Endothelial cell of umbilical vein (primary cell): Measurements from ENCODE around the gene HNRNPM. TPM values are rescaled to one million over a fixed set of nuclear protein-coding genes. Genes with fewer than 3 reads are reported as not detected.

Experiments used
- BruUV-seq: library from RNA; stranded (reverse); fragments of 400-500 nt; replicated peaks from 2 replicates; lab custom pipeline; 2021; lab: Mats Ljungman, UMichigan
- CTCF ChIA-PET: fragments of 300-600, 350-600 bp; sonication (Branson Sonifier 250); formaldehyde crosslinking; loops from one replicate; lab custom pipeline; 2021; ENCODE audit warnings: antibody characterized with exemption, inconsistent platforms; lab: Charles Lee
- POLR2A ChIA-PET: fragments of 300-600, 350-600 bp; sonication (Branson Sonifier 250); formaldehyde crosslinking; loops from one replicate; lab custom pipeline; 2021; ENCODE audit warnings: antibody characterized with exemption, inconsistent platforms; lab: Charles Lee
- DNase-seq: peaks from one replicate; pipeline ENCODE4 v3.0.0-alpha.2; 2011; ENCODE audit warnings: low read depth, low spot score
- FAIRE-seq: peaks from 2 replicates; lab custom pipeline; 2011; peaks lifted over from hg19 to GRCh38; lab: Jason Lieb, UNC
- H2AFZ ChIP-seq: 2 replicates; pipeline ENCODE4 v1.6.0; 2012; ENCODE audit warnings: low read depth, low read length, control low read depth, inconsistent platforms
- H3K27ac ChIP-seq: 2 replicates; pipeline ENCODE4 v1.5.1; 2011; ENCODE audit warnings: low read depth, mild to moderate bottlenecking, control low read depth, low read length, moderate library complexity; ENCODE audit not compliant: insufficient read depth
- H3K27me3 ChIP-seq, 2 experiments: 2 replicates each; pipeline versions ENCODE4 v1.6.0 to v1.6.1; 2011; ENCODE audit warnings: low read length in 2 of 2, mixed read lengths in 1 of 2; ENCODE audit not compliant: control insufficient read depth in 2 of 2, insufficient read depth in 2 of 2
- H3K36me3 ChIP-seq, 2 experiments: 2 replicates in 1 of 2; 3 replicates in 1 of 2; pipeline ENCODE4 v1.5.1; 2011; ENCODE audit warnings: low read length in 2 of 2, mild to moderate bottlenecking in 1 of 2, moderate library complexity in 1 of 2; ENCODE audit not compliant: control insufficient read depth in 2 of 2, insufficient read depth in 2 of 2; ENCODE audit errors: extremely low read depth in 1 of 2
- H3K4me1 ChIP-seq: 3 replicates; pipeline ENCODE4 v1.5.1; 2011; ENCODE audit warnings: mild to moderate bottlenecking, low read length; ENCODE audit not compliant: control insufficient read depth, insufficient read depth; ENCODE audit errors: extremely low read depth
- H3K4me2 ChIP-seq: 2 replicates; pipeline ENCODE4 v1.6.1; 2011; ENCODE audit warnings: low read length, control low read depth, mixed read lengths; ENCODE audit not compliant: insufficient read depth
- H3K4me3 ChIP-seq, 3 experiments: fragments of 200-600 bp in 1 of 3; sonication (generic), shearing (Covaris generic) in 1 of 3; replicated peaks in 1 of 3; 2 replicates each; pipeline ENCODE4 v1.5.1; 2011 to 2016; ENCODE audit warnings: control low read depth in 3 of 3, low read length in 3 of 3, mild to moderate bottlenecking in 2 of 3, inconsistent platforms in 1 of 3, low read depth in 1 of 3, moderate library complexity in 1 of 3; ENCODE audit not compliant: insufficient read depth in 1 of 3
- H3K79me2 ChIP-seq: 2 replicates; pipeline ENCODE4 v1.6.0; 2012; ENCODE audit warnings: low read length, inconsistent platforms; ENCODE audit not compliant: control insufficient read depth, insufficient read depth
- H3K9ac ChIP-seq: replicated peaks from 2 replicates; pipeline ENCODE3; 2011; ENCODE audit warnings: low read length, control low read depth; ENCODE audit not compliant: insufficient read depth; ENCODE audit errors: extremely low read depth
- H3K9me1 ChIP-seq: replicated peaks from 3 replicates; pipeline ENCODE4 v1.6.0; 2011; ENCODE audit warnings: mild to moderate bottlenecking, low read length; ENCODE audit not compliant: control insufficient read depth, insufficient read depth; ENCODE audit errors: extremely low read depth
- H3K9me3 ChIP-seq: replicated peaks from 2 replicates; pipeline ENCODE4 v1.5.1; 2012; ENCODE audit warnings: low read length, inconsistent platforms; ENCODE audit not compliant: control insufficient read depth, insufficient read depth
- H4K20me1 ChIP-seq: replicated peaks from 2 replicates; pipeline ENCODE3; 2011; ENCODE audit warnings: mild to moderate bottlenecking, low read length; ENCODE audit not compliant: control insufficient read depth, insufficient read depth; ENCODE audit errors: extremely low read depth
- EZH2 ChIP-seq: IDR thresholded peaks from 2 replicates; pipeline ENCODE4 v1.6.1; 2012; ENCODE audit warnings: borderline replicate concordance, low read depth, mild to moderate bottlenecking, moderate library complexity, low read length, inconsistent platforms; ENCODE audit not compliant: severe bottlenecking
- FOS ChIP-seq: IDR thresholded peaks from 2 replicates; pipeline ENCODE4 v1.6.1; 2011; ENCODE audit warnings: mild to moderate bottlenecking, low read length, moderate library complexity, borderline replicate concordance; ENCODE audit not compliant: insufficient read depth
- GATA2 ChIP-seq: IDR thresholded peaks from 2 replicates; pipeline ENCODE4 v1.7.0; 2011; ENCODE audit warnings: low read depth, mild to moderate bottlenecking, moderate library complexity, mixed read lengths, low read length; ENCODE audit not compliant: insufficient read length, insufficient read depth
- JUN ChIP-seq: IDR thresholded peaks from 2 replicates; pipeline ENCODE4 v1.6.1; 2011; ENCODE audit warnings: borderline replicate concordance, low read depth; ENCODE audit not compliant: insufficient read length, insufficient read depth
- MYC ChIP-seq: IDR thresholded peaks from one replicate; pipeline ENCODE4 v1.6.1; 2011; ENCODE audit warnings: mild to moderate bottlenecking, low read depth, low read length
- POLR2A ChIP-seq: IDR thresholded peaks from 2 replicates; pipeline ENCODE4 v1.6.1; 2012; ENCODE audit warnings: low read depth, mild to moderate bottlenecking, control low read depth, low read length
- POLR2AphosphoS5 ChIP-seq: IDR thresholded peaks from 2 replicates; pipeline ENCODE4 v1.6.1; 2012; ENCODE audit warnings: low read depth, mild to moderate bottlenecking, control low read depth, low read length, moderate library complexity; ENCODE audit not compliant: insufficient read depth
- dilution Hi-C: fragments of 300-500 bp; cut with MboI; formaldehyde crosslinking; loops from one replicate; pipeline ENCODE4 v1.15.0; 2019; ENCODE audit warnings: low sequenced_read_pairs; ENCODE audit not compliant: extremely low pct_ligation_motif_present
- intact Hi-C: fragments of 100-400 bp; cut with micrococcal nuclease; formaldehyde crosslinking; loops from one replicate; pipeline ENCODE4 v1.10.0; 2022
- polyA plus RNA-seq, 4 experiments: library from polyadenylated mRNA; depleted of rRNA in 3 of 4; stranded (reverse) in 3 of 4; unstranded in 1 of 4; fragments of >200 nt; gene quantifications; 2 replicates each; pipeline versions ENCODE4 v1.2.1 to v1.2.3, GENCODE V29; 2011 to 2012; ENCODE audit warnings: missing spikeins in 1 of 4
- total RNA-seq: library from RNA; stranded (reverse); gene quantifications from 2 replicates; pipeline ENCODE4 v1.2.3, GENCODE V29; 2021
- TF ChIP-seq, protein P1 (sequence below), 2 donors: IDR thresholded peaks; 1 replicate in 1 of 2; 2 replicates in 1 of 2; pipeline ENCODE4 v1.5.1; 2011; ENCODE audit warnings: low read length in 2 of 2, mild to moderate bottlenecking in 2 of 2, moderate library complexity in 2 of 2, control low read depth in 1 of 2, inconsistent platforms in 1 of 2, low read depth in 1 of 2; ENCODE audit not compliant: insufficient read depth in 1 of 2; ENCODE audit errors: extremely low read depth in 1 of 2
- TF ChIP-seq, protein P2 (sequence below): IDR thresholded peaks from 2 replicates; pipeline ENCODE4 v1.6.1; 2011; ENCODE audit not compliant: insufficient read depth, insufficient read length

HNRNPM gene
- total and polyA plus RNA-seq, 2 donors (not counting 3 experiments of a cell fraction or from before 2014, with no cell fraction given), result 244 to 301 TPM

DNA sequence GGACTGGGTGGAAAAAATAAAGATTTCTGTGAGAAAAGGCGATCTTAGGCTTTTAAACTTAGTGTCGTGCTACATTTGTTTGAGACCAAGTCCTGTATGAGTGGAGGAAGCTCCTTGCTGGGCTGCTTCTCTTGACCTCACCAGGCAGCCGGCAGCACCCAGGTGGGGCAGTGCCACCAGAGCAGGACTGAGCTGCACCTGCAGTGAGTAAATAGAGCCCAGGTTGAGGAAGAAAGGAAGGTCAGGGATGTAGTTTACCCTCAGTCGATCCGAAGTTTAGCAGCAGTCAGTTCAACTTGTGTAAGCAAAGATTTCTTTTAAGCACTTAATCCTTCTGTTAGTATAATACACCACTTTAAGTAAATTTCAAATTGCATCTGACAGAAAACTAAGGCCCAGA is 13.6 kb downstream of the HNRNPM start:
- H3K9ac ChIP-seq, result no peak overlapping the region
- no peak for FAIRE-seq
- H3K79me2 ChIP-seq, result peaks cover 100% of the 10 kb centered on the region
- no peak overlapping the region for H3K27ac ChIP-seq
- H3K4me2 ChIP-seq, result no peak overlapping the region
- H3K4me1 ChIP-seq, result peaks cover 41% of the 10 kb centered on the region
- H4K20me1 ChIP-seq, result peaks cover 55% of the 10 kb centered on the region
- dilution Hi-C loops (no loop called here), intact Hi-C loops (loop anchor here (5.0 kb wide), 1 partner anchor 49 kb away; no protein-coding TSS in a partner anchor)
- POLR2A ChIA-PET, result no interaction called here
- no peaks in the 10 kb centered on the region for H3K9me3 ChIP-seq
- CTCF ChIA-PET, result interaction anchor here (0.9 to 3.5 kb wide), 2 partner anchors 12 to 104 kb away, joined by 3 to 29 read pairs; no protein-coding TSS in a partner anchor
- DNase-seq, result no peak
- H3K9me1 ChIP-seq, result no peaks in the 10 kb centered on the region
- H3K4me3 ChIP-seq, result no peak overlapping the region
- TF ChIP-seq POLR2A, result no peak
- no peak for TF ChIP-seq POLR2AphosphoS5
- TF ChIP-seq FOS, result no peak
- TF ChIP-seq JUN, result no peak
- no peak for TF ChIP-seq EZH2
- TF ChIP-seq GATA2, result no peak
- TF ChIP-seq, protein P1, sequence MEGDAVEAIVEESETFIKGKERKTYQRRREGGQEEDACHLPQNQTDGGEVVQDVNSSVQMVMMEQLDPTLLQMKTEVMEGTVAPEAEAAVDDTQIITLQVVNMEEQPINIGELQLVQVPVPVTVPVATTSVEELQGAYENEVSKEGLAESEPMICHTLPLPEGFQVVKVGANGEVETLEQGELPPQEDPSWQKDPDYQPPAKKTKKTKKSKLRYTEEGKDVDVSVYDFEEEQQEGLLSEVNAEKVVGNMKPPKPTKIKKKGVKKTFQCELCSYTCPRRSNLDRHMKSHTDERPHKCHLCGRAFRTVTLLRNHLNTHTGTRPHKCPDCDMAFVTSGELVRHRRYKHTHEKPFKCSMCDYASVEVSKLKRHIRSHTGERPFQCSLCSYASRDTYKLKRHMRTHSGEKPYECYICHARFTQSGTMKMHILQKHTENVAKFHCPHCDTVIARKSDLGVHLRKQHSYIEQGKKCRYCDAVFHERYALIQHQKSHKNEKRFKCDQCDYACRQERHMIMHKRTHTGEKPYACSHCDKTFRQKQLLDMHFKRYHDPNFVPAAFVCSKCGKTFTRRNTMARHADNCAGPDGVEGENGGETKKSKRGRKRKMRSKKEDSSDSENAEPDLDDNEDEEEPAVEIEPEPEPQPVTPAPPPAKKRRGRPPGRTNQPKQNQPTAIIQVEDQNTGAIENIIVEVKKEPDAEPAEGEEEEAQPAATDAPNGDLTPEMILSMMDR (IDR thresholded peaks at IDR 0.05; ENCODE audit: extremely low read depth in 1 of 2, insufficient read depth in 1 of 2, low read depth in 1 of 2, low read length in 2 of 2), result no peak
- TF ChIP-seq, protein P2, sequence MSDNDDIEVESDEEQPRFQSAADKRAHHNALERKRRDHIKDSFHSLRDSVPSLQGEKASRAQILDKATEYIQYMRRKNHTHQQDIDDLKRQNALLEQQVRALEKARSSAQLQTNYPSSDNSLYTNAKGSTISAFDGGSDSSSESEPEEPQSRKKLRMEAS, result no peak
- no peak for TF ChIP-seq MYC
- H3K27me3 ChIP-seq, result no peaks in the 10 kb centered on the region
- H3K36me3 ChIP-seq, result peaks cover 20 to 27% of the 10 kb centered on the region in 2 experiments
- H2AFZ ChIP-seq, result no peak overlapping the region
- BruUV-seq, result no TSS peak
